ENCODE results near the gene GALNTL6.

DNA sequence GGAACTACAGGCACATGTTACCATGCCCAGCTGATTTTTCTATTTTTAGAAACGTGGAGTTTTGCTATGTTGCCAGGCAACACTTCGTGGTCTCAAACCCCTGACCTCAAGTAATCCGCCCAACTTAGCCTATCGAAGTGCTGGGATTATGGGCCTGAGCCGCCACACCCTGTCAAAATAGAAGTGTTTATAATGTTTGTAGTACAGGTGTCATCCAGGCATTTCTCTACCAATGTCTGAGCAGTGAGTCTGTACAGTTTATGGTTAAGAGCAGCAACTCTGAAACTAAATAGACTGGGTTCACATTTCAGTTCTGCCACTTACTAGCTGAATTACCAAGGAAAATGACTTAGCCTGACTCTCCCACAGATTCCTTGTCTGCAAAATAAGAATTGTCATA is 895.0 kb downstream of the GALNTL6 start:
- TF ChIP-seq SUZ12 (IDR thresholded peaks at IDR 0.05) (no peak), BHLHE40 (IDR thresholded peaks at IDR 0.05; ENCODE audit: borderline replicate concordance) (no peak), ZNF384 (IDR thresholded peaks at IDR 0.05) (no peak), SP1 (IDR thresholded peaks at IDR 0.05) (no peak), HDGF (IDR thresholded peaks at IDR 0.05; ENCODE audit: borderline replicate concordance) (no peak), TARDBP (IDR thresholded peaks at IDR 0.05) (no peak), FOXM1 (IDR thresholded peaks at IDR 0.05; ENCODE audit: borderline replicate concordance) (no peak), NFRKB (IDR thresholded peaks at IDR 0.05) (no peak)
- TF ChIP-seq, protein P1, sequence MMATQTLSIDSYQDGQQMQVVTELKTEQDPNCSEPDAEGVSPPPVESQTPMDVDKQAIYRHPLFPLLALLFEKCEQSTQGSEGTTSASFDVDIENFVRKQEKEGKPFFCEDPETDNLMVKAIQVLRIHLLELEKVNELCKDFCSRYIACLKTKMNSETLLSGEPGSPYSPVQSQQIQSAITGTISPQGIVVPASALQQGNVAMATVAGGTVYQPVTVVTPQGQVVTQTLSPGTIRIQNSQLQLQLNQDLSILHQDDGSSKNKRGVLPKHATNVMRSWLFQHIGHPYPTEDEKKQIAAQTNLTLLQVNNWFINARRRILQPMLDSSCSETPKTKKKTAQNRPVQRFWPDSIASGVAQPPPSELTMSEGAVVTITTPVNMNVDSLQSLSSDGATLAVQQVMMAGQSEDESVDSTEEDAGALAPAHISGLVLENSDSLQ (IDR thresholded peaks at IDR 0.05), result no peak
